ENCODE measurements around the gene TMEM120A.

DNA sequence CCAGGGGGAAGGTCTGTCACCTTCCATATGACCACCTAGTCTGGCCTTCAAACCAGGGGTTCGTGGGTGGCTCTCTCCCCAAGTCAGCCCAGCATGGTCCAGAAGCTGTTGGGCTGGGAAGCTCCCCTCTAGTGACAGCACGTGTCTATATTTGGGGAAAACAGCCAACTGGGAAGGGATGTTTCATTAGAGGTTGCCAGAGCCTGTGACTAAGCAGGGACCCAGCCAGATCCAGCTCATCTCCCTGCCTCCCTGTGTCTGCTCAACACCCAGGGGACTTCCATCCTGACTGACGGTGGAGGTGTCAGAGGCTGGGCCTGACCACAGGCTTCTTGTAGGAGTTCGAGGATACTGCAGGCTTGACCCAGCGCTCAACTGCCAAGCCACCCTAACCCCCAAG, 42.9 kb upstream of the TMEM120A start:
- TF ChIP-seq, protein P1, sequence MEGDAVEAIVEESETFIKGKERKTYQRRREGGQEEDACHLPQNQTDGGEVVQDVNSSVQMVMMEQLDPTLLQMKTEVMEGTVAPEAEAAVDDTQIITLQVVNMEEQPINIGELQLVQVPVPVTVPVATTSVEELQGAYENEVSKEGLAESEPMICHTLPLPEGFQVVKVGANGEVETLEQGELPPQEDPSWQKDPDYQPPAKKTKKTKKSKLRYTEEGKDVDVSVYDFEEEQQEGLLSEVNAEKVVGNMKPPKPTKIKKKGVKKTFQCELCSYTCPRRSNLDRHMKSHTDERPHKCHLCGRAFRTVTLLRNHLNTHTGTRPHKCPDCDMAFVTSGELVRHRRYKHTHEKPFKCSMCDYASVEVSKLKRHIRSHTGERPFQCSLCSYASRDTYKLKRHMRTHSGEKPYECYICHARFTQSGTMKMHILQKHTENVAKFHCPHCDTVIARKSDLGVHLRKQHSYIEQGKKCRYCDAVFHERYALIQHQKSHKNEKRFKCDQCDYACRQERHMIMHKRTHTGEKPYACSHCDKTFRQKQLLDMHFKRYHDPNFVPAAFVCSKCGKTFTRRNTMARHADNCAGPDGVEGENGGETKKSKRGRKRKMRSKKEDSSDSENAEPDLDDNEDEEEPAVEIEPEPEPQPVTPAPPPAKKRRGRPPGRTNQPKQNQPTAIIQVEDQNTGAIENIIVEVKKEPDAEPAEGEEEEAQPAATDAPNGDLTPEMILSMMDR (IDR thresholded peaks at IDR 0.05), result no peak
- peak in 1 of 4 donors; percentile 24 for TF ChIP-seq POLR2AphosphoS5 (IDR thresholded peaks at IDR 0.05)
- no peak for TF ChIP-seq EP300 (IDR thresholded peaks at IDR 0.05)
- no peak for TF ChIP-seq POLR2A (IDR thresholded peaks at IDR 0.05)
